H1 (cell line): Measurements from ENCODE around the gene ATP6V1F. TPM values are rescaled to one million over a fixed set of nuclear protein-coding genes. Genes with fewer than 3 reads are reported as not detected.

Experiments
- CTCF ChIA-PET: fragments of 300-600 bp; sonication (Branson Sonifier 250); formaldehyde crosslinking; loops from one replicate; lab custom pipeline; 2021; ENCODE audit not compliant: partially characterized antibody; lab: Charles Lee
- POLR2A ChIA-PET: fragments of 300-600 bp; sonication (Branson Sonifier 250); formaldehyde crosslinking; loops from one replicate; lab custom pipeline; 2021; ENCODE audit warnings: inconsistent platforms; ENCODE audit not compliant: partially characterized antibody; lab: Charles Lee
- DNase-seq, 2 experiments: peaks; one replicate each; pipeline versions ENCODE4 v3.0.0 to v3.0.0-alpha.2; 2010 to 2022; ENCODE audit warnings: low spot score in 2 of 2, low read depth in 1 of 2, mixed read lengths in 1 of 2
- FAIRE-seq: peaks from 2 replicates; lab custom pipeline; 2011; peaks lifted over from hg19 to GRCh38; lab: Jason Lieb, UNC
- H2AFZ ChIP-seq: 2 replicates; pipeline ENCODE4 v1.8.1; 2012; ENCODE audit warnings: low read length, inconsistent platforms
- H2AK5ac ChIP-seq: 2 replicates; pipeline ENCODE4 v1.6.1; 2013; ENCODE audit warnings: low read depth, low read length
- H2BK120ac ChIP-seq: replicated peaks from 2 replicates; pipeline ENCODE3; 2013; ENCODE audit warnings: low read depth, low read length, inconsistent platforms
- H2BK12ac ChIP-seq: 2 replicates; pipeline ENCODE4 v1.6.1; 2013; ENCODE audit warnings: low read depth, low read length
- H2BK15ac ChIP-seq: 2 replicates; pipeline ENCODE4 v1.6.1; 2013; ENCODE audit warnings: low read length
- H2BK20ac ChIP-seq: 2 replicates; pipeline ENCODE4 v1.6.1; 2013; ENCODE audit warnings: low read length
- H2BK5ac ChIP-seq: 2 replicates; pipeline ENCODE4 v1.6.1; 2013; ENCODE audit warnings: low read depth, low read length
- H3K14ac ChIP-seq: 2 replicates; pipeline ENCODE4 v1.6.1; 2013; ENCODE audit warnings: inconsistent platforms; ENCODE audit not compliant: insufficient read length
- H3K18ac ChIP-seq: 2 replicates; pipeline ENCODE4 v1.6.1; 2013; ENCODE audit warnings: low read length; ENCODE audit errors: extremely low read depth
- H3K23ac ChIP-seq: 2 replicates; pipeline ENCODE4 v1.6.1; 2013; ENCODE audit warnings: inconsistent platforms; ENCODE audit not compliant: insufficient read length
- H3K23me2 ChIP-seq: 2 replicates; pipeline ENCODE4 v1.6.1; 2013; ENCODE audit warnings: low read depth, low read length
- H3K27ac ChIP-seq: 2 replicates; pipeline ENCODE4 v1.6.1; 2011; ENCODE audit warnings: low read depth, low read length, inconsistent platforms
- H3K27me3 ChIP-seq, 4 experiments: replicated peaks in 1 of 4; 1 replicate in 1 of 4; 2 replicates in 3 of 4; pipeline versions ENCODE4 v1.6.1 to v1.8.1; 2011 to 2013; ENCODE audit warnings: low read length in 3 of 4, mild to moderate bottlenecking in 3 of 4, inconsistent platforms in 2 of 4, mixed read lengths in 2 of 4, moderate library complexity in 1 of 4; ENCODE audit not compliant: control insufficient read depth in 3 of 4, insufficient read depth in 3 of 4; ENCODE audit errors: extremely low read depth in 1 of 4
- H3K36me3 ChIP-seq, 4 experiments: 2 replicates each; pipeline versions ENCODE4 v1.6.1 to v1.8.1; 2011 to 2013; ENCODE audit warnings: mild to moderate bottlenecking in 4 of 4, low read length in 3 of 4, moderate library complexity in 2 of 4, control low read depth in 1 of 4, inconsistent platforms in 1 of 4; ENCODE audit not compliant: insufficient read depth in 4 of 4, control insufficient read depth in 2 of 4
- H3K4ac ChIP-seq: replicated peaks from 2 replicates; pipeline ENCODE3; 2013; ENCODE audit warnings: low read length, low read depth, mixed read lengths, inconsistent platforms; ENCODE audit not compliant: insufficient read length
- H3K4me1 ChIP-seq, 4 experiments: replicated peaks in 1 of 4; 1 replicate in 1 of 4; 2 replicates in 3 of 4; pipeline versions ENCODE4 v1.6.1 to v1.8.1; 2011 to 2013; ENCODE audit warnings: low read length in 3 of 4, inconsistent platforms in 2 of 4, mixed read lengths in 1 of 4; ENCODE audit not compliant: insufficient read depth in 4 of 4, control insufficient read depth in 3 of 4
- H3K4me2 ChIP-seq, 2 experiments: 2 replicates each; pipeline versions ENCODE4 v1.6.1 to v1.8.1; 2011 to 2013; ENCODE audit warnings: low read depth in 2 of 2, low read length in 2 of 2, control low read depth in 1 of 2, inconsistent platforms in 1 of 2, mild to moderate bottlenecking in 1 of 2; ENCODE audit not compliant: insufficient read depth in 1 of 2
- H3K4me3 ChIP-seq, 4 experiments: fragments of 200-600, 300-600 bp in 1 of 4; sonication (generic), shearing (Covaris generic), sonication (Bioruptor Twin) in 1 of 4; 2 replicates each; pipeline versions ENCODE4 v1.5.1 to v1.8.1; 2011 to 2016; ENCODE audit warnings: low read length in 4 of 4, low read depth in 3 of 4, control low read depth in 2 of 4, inconsistent platforms in 2 of 4, mild to moderate bottlenecking in 2 of 4, mixed read lengths in 1 of 4, moderate library complexity in 1 of 4; ENCODE audit not compliant: insufficient read depth in 2 of 4; ENCODE audit errors: extremely low read depth in 1 of 4
- H3K56ac ChIP-seq: replicated peaks from 2 replicates; pipeline ENCODE3; 2013; ENCODE audit warnings: low read depth, mild to moderate bottlenecking, mixed read lengths, low read length, inconsistent platforms; ENCODE audit not compliant: insufficient read length
- H3K79me1 ChIP-seq: 2 replicates; pipeline ENCODE4 v1.6.1; 2013; ENCODE audit warnings: low read depth, low read length, control low read depth
- H3K79me2 ChIP-seq, 2 experiments: 2 replicates each; pipeline versions ENCODE4 v1.6.1 to v1.8.1; 2012 to 2013; ENCODE audit warnings: low read length in 2 of 2, mild to moderate bottlenecking in 2 of 2, inconsistent platforms in 1 of 2; ENCODE audit not compliant: insufficient read depth in 2 of 2, control insufficient read depth in 1 of 2
- H3K9ac ChIP-seq, 4 experiments: replicated peaks in 1 of 4; 1 replicate in 1 of 4; 2 replicates in 3 of 4; pipeline versions ENCODE4 v1.6.1 to v1.8.1; 2011 to 2013; ENCODE audit warnings: low read depth in 3 of 4, low read length in 3 of 4, control low read depth in 2 of 4, mild to moderate bottlenecking in 2 of 4, moderate library complexity in 2 of 4, inconsistent platforms in 1 of 4; ENCODE audit errors: extremely low read depth in 1 of 4
- H3K9me3 ChIP-seq, 2 experiments: 2 replicates each; pipeline versions ENCODE4 v1.6.1 to v1.8.1; 2012 to 2013; ENCODE audit warnings: mild to moderate bottlenecking in 2 of 2, moderate library complexity in 2 of 2, control low read depth in 1 of 2, inconsistent platforms in 1 of 2, low read depth in 1 of 2, low read length in 1 of 2, mixed read lengths in 1 of 2; ENCODE audit not compliant: insufficient read depth in 2 of 2
- H4K20me1 ChIP-seq, 2 experiments: replicated peaks in 1 of 2; 2 replicates each; pipeline versions ENCODE3 to v1.8.1; 2011 to 2013; ENCODE audit warnings: inconsistent platforms in 2 of 2, low read length in 2 of 2, mild to moderate bottlenecking in 1 of 2; ENCODE audit not compliant: insufficient read depth in 2 of 2, control insufficient read depth in 1 of 2
- H4K5ac ChIP-seq: 2 replicates; pipeline ENCODE4 v1.6.1; 2013; ENCODE audit warnings: low read length, low read depth, mixed read lengths, inconsistent platforms; ENCODE audit not compliant: insufficient read length
- H4K8ac ChIP-seq: 2 replicates; pipeline ENCODE4 v1.8.0; 2013; ENCODE audit warnings: mild to moderate bottlenecking, moderate library complexity, low read length, inconsistent platforms; ENCODE audit not compliant: insufficient read depth; ENCODE audit errors: extremely low read depth
- H4K91ac ChIP-seq: replicated peaks from 2 replicates; pipeline ENCODE3; 2013; ENCODE audit warnings: low read length, mixed read lengths, inconsistent platforms; ENCODE audit not compliant: insufficient read length
- EGR1 ChIP-seq: IDR thresholded peaks from 2 replicates; pipeline ENCODE4 v1.6.1; 2011; ENCODE audit warnings: low read depth, low read length, borderline replicate concordance
- RNF2 ChIP-seq: fragments of 200-900, 300-1000 bp; sonication (generic); IDR thresholded peaks from 2 replicates; pipeline ENCODE4 v1.7.1; 2016; ENCODE audit warnings: borderline replicate concordance, low read depth, mild to moderate bottlenecking, antibody characterized with exemption, low read length; ENCODE audit not compliant: poor library complexity, severe bottlenecking; ENCODE audit errors: missing control alignments
- SAP30 ChIP-seq: fragments of 300-600 bp; sonication (generic); IDR thresholded peaks from 2 replicates; pipeline ENCODE4 v1.7.1; 2012; ENCODE audit warnings: low read length, moderate library complexity, mild to moderate bottlenecking, inconsistent platforms; ENCODE audit not compliant: insufficient read depth, insufficient replicate concordance
- SP1 ChIP-seq: IDR thresholded peaks from 2 replicates; pipeline ENCODE4 v1.6.1; 2011; ENCODE audit warnings: low read depth, low read length
- SUZ12 ChIP-seq: fragments of 200-600 bp; sonication (generic); IDR thresholded peaks from 2 replicates; pipeline ENCODE4 v1.6.1; 2012; ENCODE audit warnings: mild to moderate bottlenecking, inconsistent platforms, low read length, moderate library complexity, mixed read lengths
- WGBS, 2 experiments: shearing (Covaris generic) in 1 of 2; methylation state at CpG; one replicate each; pipeline versions ENCODE4 v1.1.6 to v1.1.7; 2013 to 2015; ENCODE audit warnings: low lambda C conversion rate in 2 of 2, mixed read lengths in 2 of 2, inconsistent platforms in 1 of 2, low coverage in 1 of 2, missing lambda C conversion rate in 1 of 2; ENCODE audit not compliant: insufficient replicate concordance in 2 of 2, insufficient coverage in 1 of 2, insufficient read length in 1 of 2; ENCODE audit errors: extremely low coverage in 1 of 2, missing lambda C conversion rate in 1 of 2; 5-methylcytosine and 5-hydroxymethylcytosine counted together
- polyA plus RNA-seq, 7 experiments: library from polyadenylated mRNA; depleted of rRNA in 3 of 7; stranded (reverse) in 5 of 7; unstranded in 2 of 7; fragments of >200 nt in 5 of 7; fragments of 200-250 nt in 2 of 7; gene quantifications; 1 replicate in 5 of 7; 2 replicates in 1 of 7; 4 replicates in 1 of 7; pipeline versions ENCODE4 v1.2.1 to v1.2.3, GENCODE V29; 2011 to 2013; ENCODE audit warnings: missing spikeins in 2 of 7, mixed read lengths in 2 of 7
- total RNA-seq: library from RNA; stranded (reverse); fragmentation: NEBNext Ultra II Directional; extraction: Animal tissue kit (Norgen Biotek cat#: 25700); gene quantifications from 2 replicates; pipeline ENCODE4 v1.2.1, GENCODE V29; 2021
- TF ChIP-seq, protein P1 (sequence below): IDR thresholded peaks from 2 replicates; pipeline ENCODE4 v1.6.1; 2012; ENCODE audit warnings: inconsistent platforms
- TF ChIP-seq, protein P2 (sequence below): IDR thresholded peaks from 2 replicates; pipeline ENCODE4 v1.6.1; 2012; ENCODE audit warnings: low read length, inconsistent platforms
- TF ChIP-seq, protein P3 (sequence below): IDR thresholded peaks from 2 replicates; pipeline ENCODE4 v1.6.1; 2011; ENCODE audit warnings: low read depth, mild to moderate bottlenecking, low read length; ENCODE audit not compliant: insufficient read depth

Gene ATP6V1F
- total and polyA plus RNA-seq, 2 of the 8 experiments (the other 6 are each of a cell fraction or from before 2014, with no cell fraction given), result 104 to 318 TPM

DNA sequence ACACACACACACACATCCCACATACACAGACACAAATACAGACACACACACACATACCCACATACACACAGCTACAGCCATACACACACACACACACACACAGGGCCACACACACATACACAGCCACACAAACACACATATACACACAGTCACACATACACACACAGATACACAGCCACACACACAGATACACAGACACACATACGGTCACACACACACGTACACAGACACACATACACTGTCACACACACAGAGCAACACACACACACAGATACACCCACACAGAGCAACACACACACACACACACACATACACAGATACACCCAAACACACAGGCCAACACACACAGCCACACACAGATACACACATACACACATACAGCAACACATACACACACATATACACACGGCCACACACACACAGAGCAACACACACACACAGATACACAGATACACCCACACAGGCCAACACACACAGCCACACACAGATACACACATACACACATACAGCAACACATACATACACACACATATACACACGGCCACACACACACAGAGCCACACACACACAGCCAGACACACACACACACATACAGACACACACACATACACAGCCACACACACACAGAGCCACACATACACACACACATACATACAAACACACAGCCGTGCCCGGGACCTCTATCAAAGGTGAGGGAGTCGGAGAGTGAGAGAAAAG, 25.5 kb downstream of the ATP6V1F start:
- ChIA-PET CTCF (interaction anchor here (1.4 to 2.0 kb wide), 2 partner anchors 8 to 16 kb away, joined by 4 to 8 read pairs; no protein-coding TSS in a partner anchor), POLR2A (no interaction called here)
- Histone ChIP-seq H4K8ac (no peak overlapping the region), H4K20me1 (peaks cover 0 to 13% of the 10 kb centered on the region in 2 experiments), H2BK20ac (peak overlapping the region; percentile 37), H2BK15ac (no peak overlapping the region), H2BK5ac (no peak overlapping the region; the same call in 1 of the 2 replicates), H3K56ac (peak overlapping the region; percentile 100), H2AFZ (no peak overlapping the region), H3K18ac (peak overlapping the region; percentile 7; the same call in 1 of the 2 replicates), H3K79me1 (0 out of 2 replicates have a peak, but pooled peaks cover 7% of the 10 kb centered on the region), H4K91ac (peak overlapping the region; percentile 88), H3K36me3 (no peaks in the 10 kb centered on the region), H3K14ac (no peak overlapping the region), H3K23me2 (peaks cover 20% of the 10 kb centered on the region; the same call in 1 of the 2 replicates), H3K27me3 (peaks cover 0 to 7% (median 4%) of the 10 kb centered on the region in 4 experiments; a peak in 4 of 7 replicates), H3K4ac (peak overlapping the region; percentile 57), H2BK120ac (no peak overlapping the region), H3K9ac (no peak overlapping the region; a peak in 1 of 7 replicates), H3K4me1 (peaks cover 0 to 19% (median 13%) of the 10 kb centered on the region in 4 experiments; a peak in 5 of 7 replicates), H3K4me2 (peak overlapping the region in 1 of 2 experiments; percentile 47; a peak in 2 of 4 replicates), H3K4me3 (no peak overlapping the region), H2AK5ac (peak overlapping the region; percentile 18), H2BK12ac (peak overlapping the region; percentile 5; the same call in 1 of the 2 replicates), H3K79me2 (no peaks in the 10 kb centered on the region), H3K27ac (no peak overlapping the region), H4K5ac (no peak overlapping the region), H3K9me3 (no peaks in the 10 kb centered on the region), H3K23ac (peak overlapping the region; percentile 74)
- FAIRE-seq, result peak; percentile 73
- 85% methylated on average over 7 of the region's 7 CpGs; no CpG with 5 or more reads in 1 of the 2 experiments for WGBS, 2 experiments
- DNase-seq, result no peak
- TF ChIP-seq SP1, result no peak
- TF ChIP-seq EGR1, result no peak
- TF ChIP-seq SUZ12, result no peak
- TF ChIP-seq, protein P1, sequence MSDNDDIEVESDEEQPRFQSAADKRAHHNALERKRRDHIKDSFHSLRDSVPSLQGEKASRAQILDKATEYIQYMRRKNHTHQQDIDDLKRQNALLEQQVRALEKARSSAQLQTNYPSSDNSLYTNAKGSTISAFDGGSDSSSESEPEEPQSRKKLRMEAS, result no peak
- TF ChIP-seq, protein P2, sequence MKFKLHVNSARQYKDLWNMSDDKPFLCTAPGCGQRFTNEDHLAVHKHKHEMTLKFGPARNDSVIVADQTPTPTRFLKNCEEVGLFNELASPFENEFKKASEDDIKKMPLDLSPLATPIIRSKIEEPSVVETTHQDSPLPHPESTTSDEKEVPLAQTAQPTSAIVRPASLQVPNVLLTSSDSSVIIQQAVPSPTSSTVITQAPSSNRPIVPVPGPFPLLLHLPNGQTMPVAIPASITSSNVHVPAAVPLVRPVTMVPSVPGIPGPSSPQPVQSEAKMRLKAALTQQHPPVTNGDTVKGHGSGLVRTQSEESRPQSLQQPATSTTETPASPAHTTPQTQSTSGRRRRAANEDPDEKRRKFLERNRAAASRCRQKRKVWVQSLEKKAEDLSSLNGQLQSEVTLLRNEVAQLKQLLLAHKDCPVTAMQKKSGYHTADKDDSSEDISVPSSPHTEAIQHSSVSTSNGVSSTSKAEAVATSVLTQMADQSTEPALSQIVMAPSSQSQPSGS, result no peak
- TF ChIP-seq, protein P3, sequence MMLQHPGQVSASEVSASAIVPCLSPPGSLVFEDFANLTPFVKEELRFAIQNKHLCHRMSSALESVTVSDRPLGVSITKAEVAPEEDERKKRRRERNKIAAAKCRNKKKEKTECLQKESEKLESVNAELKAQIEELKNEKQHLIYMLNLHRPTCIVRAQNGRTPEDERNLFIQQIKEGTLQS, result no peak
- TF ChIP-seq RNF2, result no peak
- TF ChIP-seq SAP30, result no peak
